Measurements from ENCODE around the gene LRRC75A. TPM values are rescaled to one million over a fixed set of nuclear protein-coding genes. Genes with fewer than 3 reads are reported as not detected.

The LRRC75A gene
- total RNA-seq, 1 donor from 2014 or later: 0.49 TPM

DNA sequence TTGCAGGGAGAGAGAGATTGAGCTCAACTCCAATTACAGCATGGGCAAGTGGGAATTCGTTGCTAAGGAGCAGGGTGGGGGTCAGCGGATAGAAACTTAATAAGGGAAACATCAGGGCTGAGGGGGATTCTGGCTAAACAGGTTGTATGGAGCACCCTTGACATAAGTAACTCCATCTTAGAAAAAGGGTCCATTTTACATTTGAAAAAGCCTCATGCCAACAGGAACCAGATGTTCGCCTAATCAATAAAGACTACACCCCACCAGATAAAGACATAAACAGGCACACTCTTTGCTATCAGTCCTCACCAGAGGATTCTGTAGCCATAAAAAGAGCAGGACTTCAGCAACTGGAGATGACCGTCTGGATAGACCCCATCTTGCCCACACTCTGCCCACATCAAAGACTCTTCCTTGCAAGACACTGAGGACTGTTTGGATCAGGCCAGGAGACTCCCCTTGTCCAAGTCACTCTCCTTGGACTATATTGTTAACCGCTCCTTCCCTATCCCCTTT, 1.6 kb upstream of the LRRC75A start:
- no peak for DNase-seq (ENCODE audit: low spot score)

DNA sequence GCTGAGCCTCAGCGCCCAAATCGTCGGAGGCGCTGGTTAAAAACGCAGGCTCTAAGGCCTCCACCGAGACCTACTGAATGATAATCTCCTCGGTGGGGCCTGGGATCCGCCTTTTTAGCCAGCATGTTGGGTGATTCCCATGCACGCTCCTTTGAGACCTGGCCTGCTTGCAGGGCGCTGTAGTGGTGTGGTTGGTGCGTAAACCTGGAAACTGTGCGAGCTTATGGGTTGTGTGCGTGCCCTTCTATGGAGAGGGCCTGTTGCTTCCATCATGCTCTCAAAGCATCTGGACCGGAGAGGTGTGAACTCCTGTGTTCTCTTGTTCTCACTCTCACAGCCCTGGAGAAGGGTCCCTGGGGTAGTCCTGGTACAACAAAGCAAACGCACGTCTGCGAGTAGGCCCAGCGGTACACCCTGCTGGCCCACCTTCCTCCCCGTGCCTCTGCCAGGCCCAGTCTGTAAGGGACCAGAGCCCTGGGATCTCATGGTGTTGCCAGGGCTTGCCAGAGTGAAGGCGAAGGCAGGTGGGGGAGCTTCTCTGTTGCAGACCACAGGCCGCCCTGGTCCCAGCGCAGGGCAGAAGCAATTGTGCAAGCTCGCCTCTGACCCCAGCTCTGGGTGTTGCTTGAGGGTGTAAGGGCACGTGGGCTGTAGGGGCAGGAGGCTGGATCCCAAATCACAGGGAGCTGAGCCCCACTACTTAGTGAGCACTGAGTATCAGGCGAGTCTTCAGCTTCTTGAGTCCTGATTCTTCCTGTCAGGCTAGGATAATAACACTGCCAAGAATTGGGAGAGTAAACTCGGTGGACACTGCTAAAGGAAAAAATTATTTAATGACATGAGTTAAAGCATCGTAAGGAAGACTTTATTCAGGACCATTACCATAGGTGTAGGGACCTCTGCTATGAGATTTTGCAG, 879 bp upstream of the LRRC75A start:
- no peak for DNase-seq (ENCODE audit: low spot score)

DNA sequence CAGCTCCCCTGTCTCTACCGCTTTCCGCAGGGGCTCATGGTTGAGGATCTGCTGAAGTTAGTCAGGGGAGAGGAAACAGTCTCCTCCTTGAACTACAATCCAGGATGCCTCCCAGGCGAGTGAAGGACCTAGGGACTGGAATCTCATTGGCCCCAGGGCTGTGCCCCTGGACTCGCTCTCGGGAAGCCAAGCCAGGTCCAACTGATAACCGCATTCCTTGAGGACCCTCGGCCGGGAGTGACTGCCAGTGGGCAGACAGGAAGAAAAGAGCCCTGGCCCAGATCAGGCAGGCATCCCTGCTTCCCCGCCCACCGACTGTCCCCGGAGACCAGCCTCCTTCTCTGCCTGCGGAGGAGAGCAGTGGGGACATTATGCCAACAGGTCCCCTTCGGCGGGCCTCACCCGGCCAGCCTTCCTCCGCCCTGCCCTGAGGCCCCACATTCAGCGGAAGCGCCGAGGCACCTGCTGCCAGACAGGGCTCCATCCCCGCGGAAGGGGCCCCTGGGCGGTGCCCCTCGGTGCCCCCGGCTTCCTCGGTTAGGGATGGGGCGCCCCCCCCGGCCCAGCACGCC, 776 bp downstream of the LRRC75A start:
- no peak for DNase-seq (ENCODE audit: low spot score)

DNA sequence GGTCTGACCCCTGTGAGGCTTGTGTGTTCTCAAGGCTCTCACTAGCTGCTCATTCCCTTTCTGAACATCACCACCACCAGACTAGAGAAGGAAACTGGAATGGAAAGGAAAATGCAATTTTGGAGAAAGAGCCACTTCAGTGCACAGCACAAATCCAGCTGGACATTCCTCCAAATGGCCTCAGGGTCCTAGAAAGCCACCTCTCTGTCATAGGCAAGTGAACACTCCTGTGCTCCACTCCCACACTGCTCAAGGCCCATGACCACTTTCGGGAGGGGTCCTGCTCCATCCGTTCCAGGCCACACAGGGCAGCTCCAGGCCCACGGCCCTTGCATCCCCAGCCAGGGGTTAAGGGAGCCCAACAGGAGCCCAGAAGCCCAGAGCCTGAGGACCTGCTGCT, 2.6 kb downstream of the LRRC75A start:
- DNase-seq (ENCODE audit: low spot score): no peak

DNA sequence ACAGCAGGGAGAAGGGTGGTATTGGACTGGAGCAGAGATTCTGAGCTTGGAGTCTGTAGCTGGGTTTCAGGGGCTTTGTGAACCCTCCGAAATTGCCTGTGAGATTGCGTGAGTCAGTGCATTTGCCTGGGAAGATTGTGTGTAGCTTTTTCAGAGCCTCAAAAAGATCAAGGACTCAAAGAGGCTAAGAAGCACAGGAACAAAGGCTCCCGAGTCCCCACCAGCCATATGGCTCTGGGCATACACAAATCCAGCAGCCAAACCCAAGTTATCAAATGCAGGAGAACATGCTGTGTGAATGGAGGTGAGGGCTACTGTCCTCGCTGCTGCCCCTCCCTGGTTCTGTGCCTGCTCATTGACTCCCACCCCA, 3.0 kb downstream of the LRRC75A start:
- no peak for DNase-seq (ENCODE audit: low spot score)

DNA sequence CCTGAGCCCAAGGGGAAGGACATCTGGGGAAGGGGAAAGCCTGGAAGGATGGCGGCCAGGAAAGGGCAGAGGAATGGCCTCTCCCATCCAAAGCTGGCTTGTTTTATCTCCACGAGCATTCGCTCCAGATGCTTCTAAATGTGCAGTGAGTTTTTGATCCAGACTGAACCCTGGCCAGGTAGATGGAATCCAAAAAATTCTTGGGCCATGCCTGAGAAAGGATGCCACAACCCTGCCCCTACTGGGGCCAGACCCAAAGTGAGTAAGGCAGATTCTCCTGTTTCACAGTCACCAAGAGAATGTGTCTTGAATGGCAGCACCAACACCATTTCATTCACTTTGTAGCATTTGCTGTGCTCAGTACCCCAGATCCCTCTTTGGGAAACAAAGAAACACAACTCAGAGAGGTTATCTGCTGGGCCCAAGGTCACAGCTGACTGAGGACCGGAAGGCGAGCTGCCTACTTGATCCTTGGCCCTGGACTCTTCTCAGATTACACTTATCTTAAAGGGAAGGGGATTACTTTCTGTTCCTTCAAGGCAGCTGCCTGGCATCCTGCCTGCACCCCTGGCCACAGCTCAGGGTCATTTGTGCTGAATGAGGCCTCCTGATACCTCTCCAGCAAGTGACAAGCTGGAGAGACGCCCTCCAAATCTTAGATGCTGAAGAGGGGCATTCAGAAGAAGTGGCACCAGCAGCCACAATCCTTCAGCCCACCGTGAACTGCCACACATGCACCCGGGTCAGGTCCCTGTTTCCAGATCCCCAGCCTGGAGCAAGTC, 3.6 kb downstream of the LRRC75A start:
- DNase-seq (ENCODE audit: low spot score): no peak

DNA sequence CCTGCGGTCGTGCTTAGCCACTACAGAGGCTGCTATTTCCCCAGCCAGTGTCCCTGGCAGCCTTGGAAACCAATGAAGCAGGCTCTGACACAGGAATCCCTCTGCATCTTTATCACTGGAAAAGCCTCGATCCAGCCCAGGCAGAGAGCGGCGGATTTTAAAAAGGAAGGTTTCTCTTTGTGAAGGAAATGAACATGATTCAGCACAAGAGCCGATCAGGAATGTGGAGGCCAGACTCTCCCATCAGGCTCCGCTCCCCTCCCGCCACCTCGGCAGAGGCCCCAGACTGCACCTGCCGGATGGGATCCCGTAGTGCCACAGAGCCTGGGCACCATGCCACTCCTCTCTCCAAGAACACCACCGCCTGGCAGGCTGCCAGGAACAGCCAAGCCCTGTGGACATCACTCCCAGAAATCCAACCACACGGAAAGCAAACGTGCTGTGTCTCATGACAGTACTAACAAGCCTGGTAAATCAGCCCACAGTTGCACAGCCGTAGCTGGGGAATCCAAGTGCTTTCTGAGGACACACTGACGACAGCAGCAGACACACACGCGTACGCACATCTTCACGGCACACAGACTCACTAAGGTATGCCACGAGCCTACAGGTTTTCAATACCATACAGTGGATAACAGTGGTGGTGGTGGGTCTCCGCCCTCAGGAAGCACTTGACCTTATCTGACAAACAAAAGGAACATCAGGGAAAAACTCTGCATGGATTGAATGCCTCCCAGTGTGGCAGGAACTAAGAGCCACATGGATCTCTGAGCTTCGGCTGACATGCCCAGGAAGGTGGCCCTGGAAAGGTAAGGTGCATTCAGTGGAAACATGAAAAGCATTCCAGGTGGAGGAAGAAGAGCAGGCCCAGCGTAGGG, 5.4 kb downstream of the LRRC75A start:
- DNase-seq (ENCODE audit: low spot score): peak; percentile 81

DNA sequence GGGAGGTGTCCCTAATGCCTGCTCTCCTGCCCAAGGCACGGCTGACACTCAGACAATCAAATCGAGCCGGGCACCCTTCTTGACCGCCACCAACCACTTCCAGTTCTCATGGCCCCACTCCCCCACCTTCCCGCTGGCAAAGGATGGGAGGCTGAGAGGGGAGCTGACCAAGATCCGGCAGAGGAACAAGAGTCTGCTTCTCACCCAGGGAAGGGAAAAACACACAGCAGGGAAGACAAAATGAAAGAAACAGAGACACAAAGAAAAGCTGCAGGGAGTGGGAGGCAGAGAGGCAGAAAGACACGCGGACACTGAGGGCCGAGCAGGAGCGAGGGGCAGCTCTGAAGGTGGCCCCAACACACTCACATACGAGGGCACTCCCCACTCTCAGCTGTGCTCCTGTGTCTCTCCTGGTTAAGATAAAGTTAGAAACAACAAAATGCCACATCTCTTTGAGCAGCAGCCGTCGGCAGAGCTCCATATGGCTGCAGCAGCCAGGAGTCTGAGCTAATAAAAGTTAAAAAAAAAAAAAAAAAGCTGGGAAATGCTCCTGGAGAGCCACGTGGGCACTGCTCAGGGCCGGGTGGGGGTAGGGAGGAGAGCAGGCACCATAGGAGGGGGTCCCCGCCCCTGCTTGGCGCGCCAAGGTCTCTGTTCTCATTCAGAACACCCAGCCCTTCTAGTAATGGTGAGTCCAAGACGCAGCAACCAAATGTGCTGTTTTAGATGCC, 7.4 kb downstream of the LRRC75A start:
- DNase-seq (ENCODE audit: low spot score): no peak

DNA sequence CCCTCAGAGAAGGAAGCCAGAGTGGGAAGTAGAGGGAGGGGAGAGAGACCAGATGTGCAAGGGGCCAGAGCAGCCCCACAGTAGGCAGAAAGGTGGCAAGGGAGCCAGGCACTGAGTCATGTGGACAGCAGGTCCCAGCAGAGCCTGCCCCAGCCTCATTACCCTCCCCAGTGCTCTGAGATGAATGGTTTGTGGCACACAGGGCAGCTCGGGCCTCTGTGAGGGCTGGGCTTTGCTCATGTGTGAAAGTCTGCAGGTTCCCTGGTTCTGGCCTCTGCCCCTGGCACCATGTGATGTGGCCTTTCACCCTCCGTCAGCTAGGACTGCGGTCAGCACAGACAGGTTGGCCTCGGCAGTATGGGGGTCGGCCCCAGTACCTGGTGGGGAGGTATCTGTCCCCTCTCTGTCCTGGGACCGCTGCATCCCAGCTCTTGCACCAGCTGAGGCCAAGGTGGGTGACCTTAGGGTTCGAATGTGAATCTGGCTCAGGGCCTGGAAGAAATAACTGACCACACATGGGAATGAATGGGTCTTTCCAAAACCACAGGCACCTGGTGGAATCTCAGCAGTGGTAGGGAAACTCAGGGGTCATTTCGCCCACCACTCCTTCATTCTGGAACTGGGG, 8.9 kb downstream of the LRRC75A start:
- DNase-seq (ENCODE audit: low spot score): no peak

DNA sequence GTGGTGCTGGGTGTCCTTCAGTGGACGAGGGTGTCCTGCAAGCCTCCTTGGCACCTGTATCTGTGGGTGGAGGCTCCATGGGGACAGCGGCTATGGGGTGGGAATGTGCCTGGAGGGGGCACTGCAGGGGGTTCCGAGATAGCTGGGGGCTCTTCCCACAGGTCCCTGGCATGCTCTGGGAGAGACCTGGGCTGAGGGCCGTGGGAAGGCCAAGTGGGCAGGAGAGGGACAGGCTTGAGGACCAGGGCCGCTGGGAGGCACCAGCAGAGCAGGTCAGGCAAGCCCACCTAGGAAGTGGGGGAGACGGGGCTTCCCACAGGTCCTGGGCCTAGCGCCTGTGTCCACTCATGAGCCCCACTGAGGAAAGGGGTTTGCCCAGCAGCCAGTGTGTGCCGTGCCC, 9.7 kb downstream of the LRRC75A start:
- DNase-seq (ENCODE audit: low spot score): no peak

DNA sequence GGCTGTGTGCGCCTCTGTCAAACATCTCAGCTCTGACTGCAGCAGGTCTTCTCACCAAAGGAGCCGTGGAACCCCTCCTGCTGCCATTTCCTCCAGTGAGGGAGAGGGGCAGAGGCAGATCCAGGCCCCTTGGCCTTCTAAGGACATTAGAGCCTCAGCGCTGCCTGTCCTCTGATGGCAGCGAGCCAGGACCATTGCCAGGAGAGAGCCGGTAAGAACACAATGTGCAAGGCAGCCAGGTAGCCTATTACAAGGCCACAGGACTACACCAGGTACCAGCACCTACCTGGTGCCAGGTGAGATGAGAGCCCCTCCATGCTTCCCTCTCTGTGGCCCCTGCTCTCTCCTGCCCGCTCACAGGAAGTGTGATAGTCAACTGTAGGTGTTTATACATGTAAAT, 11.0 kb downstream of the LRRC75A start:
- DNase-seq (ENCODE audit: low spot score): no peak

DNA sequence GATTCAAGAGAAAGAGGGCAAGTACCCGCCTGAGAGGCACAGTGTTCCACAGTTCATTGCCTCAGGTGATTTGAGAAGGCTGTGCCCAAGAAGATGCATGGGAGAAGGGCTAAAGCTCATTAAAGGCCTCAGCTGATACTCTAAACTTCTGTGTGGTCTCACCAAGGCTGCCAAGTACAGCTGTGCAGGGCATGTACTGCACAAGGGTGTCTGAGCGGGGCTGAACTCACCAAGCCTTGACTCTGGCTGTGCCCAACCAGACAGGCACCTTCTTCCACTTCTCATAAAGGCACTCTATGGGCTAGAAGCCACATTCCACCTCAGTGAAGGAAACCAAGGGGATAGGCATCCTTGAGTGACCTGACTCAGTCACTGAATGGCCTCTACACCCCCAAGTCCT, 12.7 kb downstream of the LRRC75A start:
- no peak for DNase-seq (ENCODE audit: low spot score)

DNA sequence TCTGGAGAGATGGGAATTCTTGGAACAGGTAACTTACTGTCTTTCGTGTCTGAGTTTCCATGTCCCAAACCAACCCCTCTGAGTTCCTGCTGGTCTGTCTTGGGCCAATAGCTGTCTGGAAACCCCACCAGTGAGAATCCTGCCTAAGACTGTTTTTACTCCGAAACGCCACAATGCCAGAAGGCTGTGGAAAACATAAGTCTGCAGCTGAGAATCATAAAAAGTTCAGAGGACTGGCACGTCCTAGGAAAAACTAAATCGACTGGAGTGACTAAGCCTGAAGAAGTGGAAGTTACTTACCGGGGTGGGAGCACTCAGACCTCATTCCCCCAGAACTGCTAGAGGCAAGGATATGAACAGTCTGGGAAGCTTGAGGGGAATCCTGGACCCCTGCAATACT, 13.3 kb downstream of the LRRC75A start:
- DNase-seq (ENCODE audit: low spot score): no peak

DNA sequence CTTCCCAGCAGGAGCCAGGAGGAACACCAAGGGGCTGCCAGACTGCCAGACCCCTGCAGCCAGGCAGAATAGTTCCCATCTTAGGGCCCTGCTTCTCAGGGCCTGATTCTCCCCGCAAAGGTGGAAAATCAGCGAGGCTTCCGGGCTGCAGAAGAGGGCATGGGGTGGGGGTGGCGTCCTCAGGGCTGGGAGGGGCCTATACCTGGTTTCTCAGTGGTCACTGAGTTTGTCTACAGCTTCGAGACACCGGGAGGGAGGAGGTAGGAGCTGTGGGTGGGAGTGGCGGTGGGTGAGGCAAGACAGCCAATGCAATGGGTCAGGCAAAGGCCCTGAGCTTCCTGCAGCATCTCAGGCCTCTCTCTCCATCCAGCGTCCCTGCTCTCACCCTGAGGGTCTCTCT, 14.3 kb downstream of the LRRC75A start:
- DNase-seq (ENCODE audit: low spot score): no peak

DNA sequence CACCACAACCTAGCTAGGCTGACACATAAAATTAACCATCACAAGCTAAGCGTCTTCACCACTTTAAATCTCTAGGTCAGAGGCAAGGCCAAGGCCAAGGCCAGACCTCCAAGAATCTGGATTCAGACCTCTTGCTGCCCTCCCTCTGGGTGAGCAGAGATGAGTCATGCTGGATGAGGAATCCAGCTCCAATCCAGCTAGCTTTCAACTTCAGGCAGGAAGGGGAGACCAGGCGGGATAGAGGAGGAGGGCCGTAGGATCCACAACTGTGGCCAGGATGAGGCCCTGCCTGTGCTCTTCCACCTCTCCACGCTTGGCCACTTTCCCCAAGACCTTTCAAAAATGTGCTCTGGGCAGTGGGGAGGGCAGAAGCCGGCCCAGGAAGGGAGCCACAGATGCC, 14.7 kb downstream of the LRRC75A start:
- no peak for DNase-seq (ENCODE audit: low spot score)

DNA sequence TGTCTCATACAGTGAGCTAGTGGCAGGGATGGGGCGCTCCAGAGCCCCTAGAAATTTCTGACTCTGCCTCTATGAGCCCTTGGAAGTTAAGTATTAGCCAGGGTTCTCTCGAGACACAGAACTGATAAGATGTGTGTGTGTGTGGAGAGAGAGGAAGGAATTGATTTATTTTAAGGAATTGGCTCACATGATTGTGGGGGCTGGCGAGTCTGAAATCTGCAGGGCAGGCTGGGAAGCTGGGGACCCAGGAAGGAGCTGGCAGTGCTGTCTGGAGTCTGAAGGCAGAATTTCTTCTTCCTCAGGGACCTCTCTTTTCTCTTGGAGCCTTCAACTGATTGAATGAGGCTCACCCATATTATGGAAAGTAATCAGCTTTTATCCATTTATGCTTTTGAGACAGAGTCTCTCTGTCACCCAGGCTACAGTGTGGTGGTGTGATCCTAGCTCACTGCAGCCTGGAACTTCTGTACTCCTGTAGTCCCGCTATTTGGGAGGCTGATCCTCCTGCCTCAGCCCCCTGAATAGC, 16.8 kb downstream of the LRRC75A start:
- no peak for DNase-seq (ENCODE audit: low spot score)

DNA sequence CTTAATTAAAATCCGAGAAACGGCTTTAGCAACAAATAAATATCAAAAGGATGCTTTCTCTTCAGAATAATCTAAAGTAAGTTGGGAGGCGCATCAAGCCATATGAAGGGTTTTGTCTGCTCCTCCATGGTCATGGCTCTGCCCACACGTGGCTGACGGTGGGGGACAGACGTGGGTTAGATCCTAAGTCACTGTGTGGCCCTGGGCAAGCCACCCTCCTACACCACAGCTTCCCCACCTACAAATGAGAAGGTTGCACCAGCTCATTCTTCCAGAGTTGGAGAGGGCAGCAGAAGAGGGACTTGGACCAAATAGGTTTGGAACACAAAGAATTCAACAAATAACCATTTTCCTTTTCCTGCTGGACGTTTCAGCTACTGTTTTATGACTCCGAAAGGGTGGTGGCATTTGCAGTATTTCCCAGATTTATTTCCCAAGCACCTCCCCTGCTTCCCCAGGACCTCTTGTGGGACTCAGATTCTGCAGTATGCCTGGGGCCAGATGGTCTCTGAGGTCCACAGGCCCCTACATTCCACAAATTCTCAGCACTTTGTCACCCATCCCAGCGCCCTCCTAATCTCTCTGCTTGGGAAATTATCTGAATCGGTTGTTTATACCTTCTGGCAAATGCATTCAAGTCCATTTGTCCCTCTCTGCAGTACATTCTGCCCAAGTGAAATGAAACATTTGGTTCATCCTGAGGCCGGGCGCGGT, 17.8 kb downstream of the LRRC75A start:
- DNase-seq (ENCODE audit: low spot score): no peak

DNA sequence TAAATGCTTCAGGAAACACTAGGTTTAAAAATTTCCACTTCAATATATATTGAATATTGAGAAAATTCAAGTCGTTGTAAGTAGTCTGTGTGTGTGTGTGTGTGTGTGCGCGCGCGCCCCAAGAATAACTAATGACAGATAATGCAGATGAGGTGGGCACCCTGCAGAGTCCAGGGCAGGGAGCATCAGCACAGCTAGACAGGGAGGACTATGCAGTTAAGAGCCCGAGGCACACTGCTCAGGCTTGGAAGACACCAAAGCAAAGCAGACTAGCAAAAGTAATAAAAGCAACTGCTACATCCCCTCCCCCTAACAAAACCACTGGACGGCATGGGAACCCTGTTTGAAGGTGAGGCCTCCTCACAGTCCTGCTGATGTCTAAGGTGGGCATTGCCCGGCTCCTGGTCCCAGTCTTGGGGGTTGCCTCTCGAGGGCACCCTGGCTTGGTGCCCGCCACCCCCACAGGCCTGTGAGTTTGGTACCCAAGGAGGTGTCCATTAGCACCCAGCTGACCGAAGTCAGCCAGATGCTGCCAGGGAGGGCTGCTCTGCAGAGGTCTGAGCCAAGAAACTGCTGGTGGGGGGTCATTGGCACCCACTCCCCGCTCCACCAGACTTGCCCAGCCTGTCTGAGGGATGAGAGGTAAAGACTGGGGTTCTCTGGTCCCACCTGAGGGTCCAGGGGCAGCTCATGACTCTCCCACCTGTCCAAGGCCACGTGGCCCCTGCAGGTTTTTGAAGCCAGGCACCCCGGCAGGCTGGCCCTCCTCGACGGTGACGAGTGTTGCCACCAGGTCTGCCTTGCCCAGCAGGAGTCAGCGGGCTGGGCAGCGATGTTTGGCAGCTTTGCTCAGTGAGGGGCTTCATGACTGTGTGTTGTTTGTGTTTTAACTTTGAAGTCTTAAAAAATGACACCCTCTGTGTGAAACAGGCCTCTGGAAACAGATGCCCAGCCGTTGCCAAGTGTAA, 18.7 kb downstream of the LRRC75A start:
- DNase-seq (ENCODE audit: low spot score): no peak

Data from ureter (tissue), 1 donor.